H9 (cell line): ENCODE measurements around the gene NTSR1. TPM values are rescaled to one million over a fixed set of nuclear protein-coding genes. Genes with fewer than 3 reads are reported as not detected.

ENCODE experiments used
- DNase-seq: peaks from one replicate; pipeline ENCODE4 v3.0.0-alpha.2; 2017
- H2AFZ ChIP-seq: one replicate; pipeline ENCODE4 v1.6.1; 2013; ENCODE audit warnings: mild to moderate bottlenecking, low read length, control low read depth, moderate library complexity
- H2AK5ac ChIP-seq: 2 replicates; pipeline ENCODE4 v1.6.1; 2013; ENCODE audit warnings: low read length, control low read depth, mixed read lengths; ENCODE audit not compliant: insufficient read length
- H2BK120ac ChIP-seq: one replicate; pipeline ENCODE4 v1.6.1; 2013; ENCODE audit warnings: low read depth, mild to moderate bottlenecking, low read length, control low read depth, inconsistent platforms; ENCODE audit not compliant: poor library complexity, severe bottlenecking
- H2BK12ac ChIP-seq: 2 replicates; pipeline ENCODE4 v1.6.1; 2013; ENCODE audit warnings: low read length, control low read depth, mixed read lengths, low read depth; ENCODE audit not compliant: insufficient read length
- H2BK15ac ChIP-seq: 2 replicates; pipeline ENCODE4 v1.6.1; 2013; ENCODE audit warnings: low read depth, low read length, control low read depth
- H2BK20ac ChIP-seq: one replicate; pipeline ENCODE4 v1.6.1; 2013; ENCODE audit warnings: low read depth, mild to moderate bottlenecking, low read length, control low read depth, inconsistent platforms; ENCODE audit not compliant: poor library complexity, severe bottlenecking
- H2BK5ac ChIP-seq: 2 replicates; pipeline ENCODE4 v1.6.1; 2013; ENCODE audit warnings: low read length, control low read depth, mixed read lengths; ENCODE audit not compliant: insufficient read length
- H3K14ac ChIP-seq: 2 replicates; pipeline ENCODE4 v1.6.1; 2013; ENCODE audit warnings: low read length, control low read depth; ENCODE audit not compliant: insufficient read depth
- H3K18ac ChIP-seq: 2 replicates; pipeline ENCODE4 v1.6.1; 2013; ENCODE audit warnings: low read depth, mild to moderate bottlenecking, mixed read lengths, low read length, control low read depth; ENCODE audit not compliant: insufficient read length
- H3K23ac ChIP-seq: 2 replicates; pipeline ENCODE4 v1.6.1; 2013; ENCODE audit warnings: low read length, control low read depth, mixed read lengths, low read depth; ENCODE audit not compliant: insufficient read length
- H3K23me2 ChIP-seq: 2 replicates; pipeline ENCODE4 v1.6.1; 2013; ENCODE audit warnings: low read depth, mild to moderate bottlenecking, mixed read lengths, low read length, control low read depth; ENCODE audit not compliant: insufficient read length, poor library complexity, severe bottlenecking
- H3K27ac ChIP-seq: 2 replicates; pipeline ENCODE4 v1.5.1; 2013; ENCODE audit warnings: low read length, control low read depth, mixed read lengths, low read depth; ENCODE audit not compliant: insufficient read length
- H3K27me3 ChIP-seq: 2 replicates; pipeline ENCODE4 v1.6.1; 2013; ENCODE audit warnings: low read length, control low read depth, inconsistent platforms; ENCODE audit not compliant: insufficient read depth
- H3K4ac ChIP-seq: 2 replicates; pipeline ENCODE4 v1.6.1; 2013; ENCODE audit warnings: low read depth, mild to moderate bottlenecking, control low read depth, inconsistent platforms, low read length, moderate library complexity
- H3K4me1 ChIP-seq: 2 replicates; pipeline ENCODE4 v1.6.1; 2013; ENCODE audit warnings: low read length, control low read depth, inconsistent platforms; ENCODE audit not compliant: insufficient read depth
- H3K4me2 ChIP-seq: 2 replicates; pipeline ENCODE4 v1.6.1; 2013; ENCODE audit warnings: low read length, control low read depth, mixed read lengths; ENCODE audit not compliant: insufficient read length, insufficient read depth
- H3K56ac ChIP-seq: 2 replicates; pipeline ENCODE4 v1.6.1; 2013; ENCODE audit warnings: low read depth, mild to moderate bottlenecking, mixed read lengths, low read length, control low read depth; ENCODE audit not compliant: insufficient read length
- H3K79me1 ChIP-seq: 2 replicates; pipeline ENCODE4 v1.6.1; 2013; ENCODE audit warnings: low read depth, mild to moderate bottlenecking, moderate library complexity, low read length, control low read depth, inconsistent platforms; ENCODE audit not compliant: insufficient read depth, poor library complexity, severe bottlenecking
- H3K79me2 ChIP-seq: 2 replicates; pipeline ENCODE4 v1.6.1; 2013; ENCODE audit warnings: low read length, control low read depth, inconsistent platforms; ENCODE audit not compliant: insufficient read depth
- H3K9ac ChIP-seq: 2 replicates; pipeline ENCODE4 v1.6.1; 2013; ENCODE audit warnings: low read length, control low read depth, mixed read lengths; ENCODE audit not compliant: insufficient read length; ENCODE audit errors: extremely low read depth
- H3K9me3 ChIP-seq: one replicate; pipeline ENCODE4 v1.6.1; 2013; ENCODE audit warnings: low read depth, low read length, inconsistent platforms; ENCODE audit not compliant: control insufficient read depth
- H3T11ph ChIP-seq: one replicate; pipeline ENCODE4 v1.6.1; 2013; ENCODE audit warnings: mild to moderate bottlenecking, low read length, control low read depth, inconsistent platforms
- H4K20me1 ChIP-seq: one replicate; pipeline ENCODE4 v1.6.1; 2013; ENCODE audit not compliant: control insufficient read depth, insufficient read length, insufficient read depth
- H4K5ac ChIP-seq: 2 replicates; pipeline ENCODE4 v1.6.1; 2013; ENCODE audit warnings: low read depth, mild to moderate bottlenecking, mixed read lengths, low read length, control low read depth; ENCODE audit not compliant: insufficient read length
- H4K8ac ChIP-seq: replicated peaks from 2 replicates; pipeline ENCODE4 v1.6.1; 2013; ENCODE audit warnings: low read length, control low read depth, mixed read lengths, low read depth; ENCODE audit not compliant: insufficient read length
- H4K91ac ChIP-seq: 2 replicates; pipeline ENCODE4 v1.6.1; 2013; ENCODE audit warnings: low read depth, mild to moderate bottlenecking, moderate library complexity, mixed read lengths, low read length, control low read depth; ENCODE audit not compliant: insufficient read length
- H3K27ac Mint-ChIP-seq, 3 experiments: 2 replicates in 2 of 3; 3 replicates in 1 of 3; pipeline ENCODE4 v1.8.0; 2020 to 2021; ENCODE audit warnings: mixed read lengths in 3 of 3, mild to moderate bottlenecking in 1 of 3, moderate library complexity in 1 of 3
- H3K27me3 Mint-ChIP-seq: 2 replicates; pipeline ENCODE4 v1.8.0; 2021; ENCODE audit warnings: low read depth, mild to moderate bottlenecking, moderate library complexity, mixed read lengths
- H3K36me3 Mint-ChIP-seq, 3 experiments: 2 replicates in 2 of 3; 3 replicates in 1 of 3; pipeline ENCODE4 v1.8.0; 2020 to 2021; ENCODE audit warnings: low read depth in 3 of 3, mixed read lengths in 3 of 3; ENCODE audit not compliant: insufficient read depth in 1 of 3
- H3K4me1 Mint-ChIP-seq, 2 experiments: 2 replicates each; pipeline ENCODE4 v1.8.0; 2020; ENCODE audit warnings: mixed read lengths in 2 of 2
- H3K4me3 Mint-ChIP-seq, 2 experiments: 2 replicates in 1 of 2; 3 replicates in 1 of 2; pipeline ENCODE4 v1.8.0; 2020 to 2021; ENCODE audit warnings: mild to moderate bottlenecking in 2 of 2, mixed read lengths in 2 of 2, moderate library complexity in 1 of 2
- H3K9me3 Mint-ChIP-seq, 2 experiments: 2 replicates in 1 of 2; 3 replicates in 1 of 2; pipeline ENCODE4 v1.8.0; 2020; ENCODE audit warnings: mild to moderate bottlenecking in 2 of 2, mixed read lengths in 2 of 2, moderate library complexity in 1 of 2
- WGBS: extraction: QIAGEN DNeasy Blood & Tissue Kit; methylation state at CpG from one replicate; pipeline ENCODE4 v1.1.7; 2013; ENCODE audit warnings: missing lambda C conversion rate, low lambda C conversion rate, mixed read lengths; ENCODE audit not compliant: insufficient read length; ENCODE audit errors: extremely low coverage; 5-methylcytosine and 5-hydroxymethylcytosine counted together
- total RNA-seq: library from RNA; stranded (reverse); gene quantifications from 2 replicates; pipeline ENCODE4 v1.2.1, GENCODE V29; 2021
- TF ChIP-seq, protein P1 (sequence below): fragments of 200-600 bp; sonication (generic); conservative IDR thresholded peaks from 3 replicates; pipeline ENCODE4 v1.8.0; 2021; ENCODE audit warnings: antibody characterized with exemption, mild to moderate bottlenecking

NTSR1 gene
- total RNA-seq, 1 experiment from 2014 or later: 0.11 TPM

DNA sequence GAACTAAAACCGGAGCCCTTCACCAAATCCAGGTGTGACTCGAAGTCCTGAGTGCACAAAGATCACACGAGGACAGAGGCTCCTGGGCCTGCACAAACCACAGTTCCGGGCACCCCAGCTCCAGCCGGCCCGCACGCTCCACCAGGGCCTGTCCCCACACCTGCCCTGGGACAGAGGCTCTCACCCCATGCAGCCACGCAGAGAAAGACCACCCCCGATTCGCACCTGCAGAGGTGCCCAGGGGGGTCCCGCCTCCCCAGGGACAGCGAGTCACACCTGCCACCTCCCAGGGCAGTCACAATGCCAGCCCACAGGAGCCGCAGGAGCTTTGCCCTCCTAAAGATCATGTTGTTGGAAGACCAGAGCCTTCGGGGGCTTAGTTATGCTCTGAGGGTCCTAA is 62.3 kb downstream of the NTSR1 start:
- Mint-ChIP-seq H3K36me3 (no peaks in the 10 kb centered on the region), H3K4me1 (peaks cover 2 to 19% of the 10 kb centered on the region in 2 experiments; a peak in 3 of 4 replicates), H3K27ac (no peak overlapping the region), H3K9me3 (no peaks in the 10 kb centered on the region; a peak in 1 of 5 replicates), H3K4me3 (no peak overlapping the region), H3K27me3 (peaks cover 16% of the 10 kb centered on the region)
- no peak overlapping the region for H2BK12ac ChIP-seq
- H3T11ph ChIP-seq: no peak overlapping the region
- H4K91ac ChIP-seq: no peak overlapping the region
- H4K20me1 ChIP-seq: no peaks in the 10 kb centered on the region
- DNase-seq: no peak
- H2AFZ ChIP-seq: no peak overlapping the region
- H4K5ac ChIP-seq: no peak overlapping the region
- H3K23ac ChIP-seq: no peak overlapping the region
- H3K79me2 ChIP-seq: no peaks in the 10 kb centered on the region
- H2BK120ac ChIP-seq: no peak overlapping the region
- H2BK20ac ChIP-seq: no peak overlapping the region
- no peak overlapping the region for H3K14ac ChIP-seq
- no peaks in the 10 kb centered on the region for H3K23me2 ChIP-seq
- no peak overlapping the region for H3K56ac ChIP-seq
- H3K79me1 ChIP-seq: no peaks in the 10 kb centered on the region
- H3K9me3 ChIP-seq: no peaks in the 10 kb centered on the region
- H2BK15ac ChIP-seq: no peak overlapping the region
- no peak overlapping the region for H3K18ac ChIP-seq
- H3K4me2 ChIP-seq: no peak overlapping the region
- TF ChIP-seq, protein P1, sequence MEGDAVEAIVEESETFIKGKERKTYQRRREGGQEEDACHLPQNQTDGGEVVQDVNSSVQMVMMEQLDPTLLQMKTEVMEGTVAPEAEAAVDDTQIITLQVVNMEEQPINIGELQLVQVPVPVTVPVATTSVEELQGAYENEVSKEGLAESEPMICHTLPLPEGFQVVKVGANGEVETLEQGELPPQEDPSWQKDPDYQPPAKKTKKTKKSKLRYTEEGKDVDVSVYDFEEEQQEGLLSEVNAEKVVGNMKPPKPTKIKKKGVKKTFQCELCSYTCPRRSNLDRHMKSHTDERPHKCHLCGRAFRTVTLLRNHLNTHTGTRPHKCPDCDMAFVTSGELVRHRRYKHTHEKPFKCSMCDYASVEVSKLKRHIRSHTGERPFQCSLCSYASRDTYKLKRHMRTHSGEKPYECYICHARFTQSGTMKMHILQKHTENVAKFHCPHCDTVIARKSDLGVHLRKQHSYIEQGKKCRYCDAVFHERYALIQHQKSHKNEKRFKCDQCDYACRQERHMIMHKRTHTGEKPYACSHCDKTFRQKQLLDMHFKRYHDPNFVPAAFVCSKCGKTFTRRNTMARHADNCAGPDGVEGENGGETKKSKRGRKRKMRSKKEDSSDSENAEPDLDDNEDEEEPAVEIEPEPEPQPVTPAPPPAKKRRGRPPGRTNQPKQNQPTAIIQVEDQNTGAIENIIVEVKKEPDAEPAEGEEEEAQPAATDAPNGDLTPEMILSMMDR: no peak
- H3K4ac ChIP-seq: no peak overlapping the region
- no peak overlapping the region for H2BK5ac ChIP-seq
- no peak overlapping the region for H2AK5ac ChIP-seq
- no peaks in the 10 kb centered on the region for H3K27me3 ChIP-seq
- H3K9ac ChIP-seq: no peak overlapping the region
- no peaks in the 10 kb centered on the region for H3K4me1 ChIP-seq
- WGBS: no CpG with 5 or more reads among the region's 14 CpGs
- H4K8ac ChIP-seq: no peak overlapping the region
- H3K27ac ChIP-seq: no peak overlapping the region
